HL-60 (cell line): ENCODE data around the gene COMP.

Experiments
- DNase-seq, 2 experiments: peaks; one replicate each; pipeline ENCODE4 v3.0.0-alpha.2; 2010 to 2020; ENCODE audit warnings: low read depth in 1 of 2, low spot score in 1 of 2
- H3K27ac ChIP-seq: fragments of 250-450 bp; sonication (Bioruptor Pico); replicated peaks from 2 replicates; pipeline ENCODE4 v1.5.1; 2020; ENCODE audit warnings: mild to moderate bottlenecking, moderate library complexity
- H3K27me3 ChIP-seq: fragments of 250-450 bp; sonication (Bioruptor Pico); 2 replicates; pipeline ENCODE4 v1.5.1; 2021; ENCODE audit warnings: mild to moderate bottlenecking, moderate library complexity; ENCODE audit not compliant: insufficient read depth, poor library complexity, severe bottlenecking
- H3K4me3 ChIP-seq: replicated peaks from 2 replicates; pipeline ENCODE4 v1.5.1; 2011; ENCODE audit warnings: mild to moderate bottlenecking, control low read depth, low read length; ENCODE audit not compliant: insufficient read depth
- GABPA ChIP-seq: IDR thresholded peaks from 2 replicates; pipeline ENCODE4 v1.6.1; 2012; ENCODE audit warnings: low read depth
- POLR2AphosphoS5 ChIP-seq: IDR thresholded peaks from 2 replicates; pipeline ENCODE4 v1.6.1; 2012; ENCODE audit warnings: low read depth
- REST ChIP-seq: IDR thresholded peaks from 2 replicates; pipeline ENCODE4 v1.6.1; 2012; ENCODE audit warnings: low read depth; ENCODE audit not compliant: insufficient replicate concordance
- SPI1 ChIP-seq: IDR thresholded peaks from 2 replicates; pipeline ENCODE4 v1.6.1; 2012; ENCODE audit warnings: low read depth, mild to moderate bottlenecking, borderline replicate concordance
- TF ChIP-seq, protein P1 (sequence below): IDR thresholded peaks from one replicate; pipeline ENCODE4 v1.5.1; 2011; ENCODE audit warnings: low read length, control low read depth, inconsistent platforms; ENCODE audit not compliant: insufficient read depth

The COMP gene

GRCh38 chr19:18776288-18776594, 14.9 kb downstream of the COMP start:
- no peak overlapping the region for H3K27ac ChIP-seq
- no peak for TF ChIP-seq REST
- no peak for TF ChIP-seq POLR2AphosphoS5
- TF ChIP-seq, protein P1, sequence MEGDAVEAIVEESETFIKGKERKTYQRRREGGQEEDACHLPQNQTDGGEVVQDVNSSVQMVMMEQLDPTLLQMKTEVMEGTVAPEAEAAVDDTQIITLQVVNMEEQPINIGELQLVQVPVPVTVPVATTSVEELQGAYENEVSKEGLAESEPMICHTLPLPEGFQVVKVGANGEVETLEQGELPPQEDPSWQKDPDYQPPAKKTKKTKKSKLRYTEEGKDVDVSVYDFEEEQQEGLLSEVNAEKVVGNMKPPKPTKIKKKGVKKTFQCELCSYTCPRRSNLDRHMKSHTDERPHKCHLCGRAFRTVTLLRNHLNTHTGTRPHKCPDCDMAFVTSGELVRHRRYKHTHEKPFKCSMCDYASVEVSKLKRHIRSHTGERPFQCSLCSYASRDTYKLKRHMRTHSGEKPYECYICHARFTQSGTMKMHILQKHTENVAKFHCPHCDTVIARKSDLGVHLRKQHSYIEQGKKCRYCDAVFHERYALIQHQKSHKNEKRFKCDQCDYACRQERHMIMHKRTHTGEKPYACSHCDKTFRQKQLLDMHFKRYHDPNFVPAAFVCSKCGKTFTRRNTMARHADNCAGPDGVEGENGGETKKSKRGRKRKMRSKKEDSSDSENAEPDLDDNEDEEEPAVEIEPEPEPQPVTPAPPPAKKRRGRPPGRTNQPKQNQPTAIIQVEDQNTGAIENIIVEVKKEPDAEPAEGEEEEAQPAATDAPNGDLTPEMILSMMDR, result no peak
- no peak for TF ChIP-seq GABPA
- no peak for TF ChIP-seq SPI1
- no peaks in the 10 kb centered on the region for H3K27me3 ChIP-seq
- no peak for DNase-seq
- no peak overlapping the region for H3K4me3 ChIP-seq

DNA sequence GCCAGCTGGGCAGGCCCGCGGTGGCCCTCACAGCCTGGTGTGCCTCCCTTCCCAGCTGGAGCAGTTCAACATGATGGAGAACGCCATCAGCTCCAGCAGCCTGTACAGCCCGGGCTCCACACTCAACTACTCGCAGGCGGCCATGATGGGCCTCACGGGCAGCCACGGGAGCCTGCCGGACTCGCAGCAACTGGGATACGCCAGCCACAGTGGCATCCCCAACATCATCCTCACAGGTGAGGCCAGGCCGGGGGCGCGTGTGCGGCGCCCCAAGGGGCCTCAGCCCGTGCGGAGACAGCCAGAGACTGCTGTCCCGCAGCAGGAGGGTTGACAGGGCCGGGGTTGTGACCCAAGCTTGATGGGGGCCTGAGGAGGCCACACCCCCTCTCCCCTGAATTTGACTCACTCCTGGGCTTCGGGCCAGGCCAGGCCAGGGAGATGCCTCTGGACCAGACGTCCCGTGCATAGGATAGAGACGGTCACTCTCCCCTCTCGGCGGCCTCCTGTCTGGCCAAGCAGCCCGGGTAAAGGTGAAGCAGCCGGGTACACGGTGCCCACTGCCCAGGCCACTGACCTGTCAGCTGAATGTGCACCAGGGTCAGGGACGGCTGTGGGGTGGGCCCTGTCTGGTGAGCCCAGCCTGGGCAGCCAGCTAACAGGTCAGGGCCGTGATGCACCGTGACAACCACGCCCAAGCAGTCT, 15.4 kb downstream of the COMP start:
- no peak overlapping the region for H3K27ac ChIP-seq
- DNase-seq, result no peak
- H3K27me3 ChIP-seq, result no peaks in the 10 kb centered on the region
- H3K4me3 ChIP-seq, result no peak overlapping the region
- no peak for TF ChIP-seq POLR2AphosphoS5

DNA sequence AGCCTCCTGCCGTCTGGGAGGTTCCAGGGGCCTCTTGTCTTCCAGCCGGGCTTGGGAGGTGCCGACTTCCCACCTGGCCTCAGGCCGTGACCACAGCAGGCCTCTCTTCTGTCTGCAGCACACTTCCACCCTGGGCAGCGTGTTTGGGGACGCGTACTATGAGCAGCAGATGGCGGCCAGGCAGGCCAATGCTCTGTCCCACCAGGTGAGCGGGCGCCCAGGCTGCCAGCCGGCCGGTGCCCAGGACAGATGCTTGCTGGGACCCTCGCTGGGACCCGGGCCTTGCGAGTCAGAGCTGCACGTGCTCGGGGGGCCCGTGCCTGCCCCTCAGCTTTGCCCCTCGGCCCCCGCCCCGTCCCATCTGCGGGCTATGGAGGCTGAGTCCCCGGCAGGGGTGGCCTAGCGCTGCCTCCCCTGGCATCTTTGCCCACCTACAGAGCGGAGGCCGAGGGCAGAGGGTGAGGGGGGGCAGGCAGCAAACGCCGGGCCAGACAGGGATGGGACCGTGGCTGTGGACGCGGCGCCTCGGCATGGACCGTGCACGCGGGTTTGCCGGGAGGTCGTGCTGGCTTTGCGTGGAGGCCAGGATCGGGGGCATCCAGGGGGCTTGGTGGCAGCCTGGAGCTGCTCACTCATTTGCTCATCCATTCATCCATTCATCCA, 16.2 kb downstream of the COMP start:
- no peak overlapping the region for H3K4me3 ChIP-seq
- no peak for DNase-seq
- TF ChIP-seq POLR2AphosphoS5 (no peak), GABPA (no peak), SPI1 (no peak), REST (no peak)
- TF ChIP-seq, protein P1, result no peak
- no peak overlapping the region for H3K27ac ChIP-seq
- H3K27me3 ChIP-seq, result no peaks in the 10 kb centered on the region

GRCh38 chr19:18774107-18774506, 17.0 kb downstream of the COMP start:
- H3K27me3 ChIP-seq, result no peaks in the 10 kb centered on the region
- no peak for DNase-seq

More at GRCh38 chr19:18774107-18774506, 17.0 kb downstream of the COMP start:
- TF ChIP-seq REST (no peak), POLR2AphosphoS5 (no peak), SPI1 (no peak)
- TF ChIP-seq, protein P1, result no peak
- Histone ChIP-seq H3K27ac (no peak overlapping the region), H3K4me3 (no peak overlapping the region)
